Heart right ventricle (tissue), 16 donors: ENCODE data around the gene WDR59. TPM values are rescaled to one million over a fixed set of nuclear protein-coding genes. Genes with fewer than 3 reads are reported as not detected.

Source experiments
- ATAC-seq, 8 donors: fragments of 200-7000 bp; cut with Tn5 transposase; one replicate each; pipeline ENCODE4 v1.9.1; 2020; ENCODE audit warnings: mild to moderate bottlenecking in 8 of 8, moderate library complexity in 8 of 8, moderate number of reproducible peaks in 1 of 8
- DNase-seq, 2 donors: peaks; one replicate each; pipeline ENCODE4 v3.0.0-alpha.2; 2020
- H3K27ac ChIP-seq, 10 donors: fragments of 200-600 bp; sonication (generic) in 2 of 10; one replicate each; pipeline versions ENCODE4 v1.5.0 to v1.8.0; 2020 to 2022; ENCODE audit warnings: mild to moderate bottlenecking in 3 of 10
- H3K27me3 ChIP-seq, 7 donors: fragments of 200-600 bp; one replicate each; pipeline ENCODE4 v1.8.0; 2021 to 2022; ENCODE audit warnings: mild to moderate bottlenecking in 2 of 7
- H3K36me3 ChIP-seq, 9 donors: fragments of 200-600 bp; sonication (generic) in 1 of 9; one replicate each; pipeline versions ENCODE4 v1.5.0 to v1.8.0; 2020 to 2022; ENCODE audit warnings: mild to moderate bottlenecking in 2 of 9
- H3K4me1 ChIP-seq, 9 donors: fragments of 200-600 bp; sonication (generic) in 1 of 9; one replicate each; pipeline versions ENCODE4 v1.5.0 to v1.8.0; 2020 to 2022; ENCODE audit warnings: mild to moderate bottlenecking in 4 of 9
- H3K4me3 ChIP-seq, 10 donors: fragments of 200-600 bp; sonication (generic) in 2 of 10; one replicate each; pipeline versions ENCODE4 v1.5.0 to v1.8.0; 2020 to 2022; ENCODE audit warnings: mild to moderate bottlenecking in 7 of 10, moderate library complexity in 2 of 10
- H3K9me3 ChIP-seq, 11 donors: fragments of 200-600 bp in 10 of 11; sonication (generic) in 2 of 11; one replicate each; pipeline versions ENCODE4 v1.5.0 to v1.8.0; 2013 to 2022; ENCODE audit warnings: mild to moderate bottlenecking in 2 of 11, control low read depth in 1 of 11, moderate library complexity in 1 of 11
- WGBS, 2 donors: extraction: QIAGEN DNeasy Blood & Tissue Kit; methylation state at CpG; one replicate each; pipeline ENCODE4 v1.1.7; 2013; ENCODE audit warnings: inconsistent platforms in 1 of 2; 5-methylcytosine and 5-hydroxymethylcytosine counted together
- intact Hi-C, 10 donors: fragments of 100-400 bp; cut with DNase I; formaldehyde crosslinking; loops; one replicate each; pipeline versions ENCODE4 v1.11.1 to v1.14.2; 2022
- polyA plus RNA-seq, 2 donors: library from polyadenylated mRNA; stranded (reverse); fragments of 200-250 nt; gene quantifications; one replicate each; pipeline ENCODE4 v1.2.3, GENCODE V29; 2013
- total RNA-seq, 10 donors: library from RNA; stranded (reverse); fragmentation: NEBNext Ultra II Directional in 3 of 10; extraction: Animal tissue kit (Norgen Biotek cat#: 25700) in 3 of 10; gene quantifications; one replicate each; pipeline versions ENCODE4 v1.2.1 to v1.2.4, GENCODE V29; 2021 to 2023
- TF ChIP-seq, protein P1 (sequence below), 9 donors: fragments of 200-600 bp; sonication (generic) in 2 of 9; IDR thresholded peaks; one replicate each; pipeline versions ENCODE4 v1.5.0 to v1.8.0; 2021 to 2022; ENCODE audit warnings: antibody characterized with exemption in 9 of 9, mild to moderate bottlenecking in 5 of 9, moderate library complexity in 1 of 9
- donor health status: Arrhythmogenic right ventricular cardiomyopathy.
- donor health status: ischemic (EF 13 %, LVEDD 7.1; RV severe dilation, severe dysfunction).
- donor health status: healthy with polysubstance abuse.
- donor health status: DM: no; HTN: yes; CAD: no.
- donor health status: DM: no; HTN: no; CAD: no.
- donor health status: ischemic (EF 25% LVEDD 6.9; RV normal size, moderate dysfunction).
- donor health status: ischemic (EF 25% LVEDD 5.7; RV mildly dilated, moderate dysfunction).
- donor health status: healthy.
- donor health status: DM: yes; HTN: yes; CAD: no.
- donor health status: Ischemic cardiomyopathy.
- donor health status: ischemic (EF 35%, LVEDD 5.7; RV mildly dilated, moderate dysfunction).
- donor health status: nonischemic (EF 11% LVEDD 7.7; RV severe dilation, severe dysfunction).
- donor health status: DM: yes; HTN: yes; CAD: no.
- donor health status: PGD.
- donor health status: ischemic (EF 29% LVEDD 5.4; RV normal size, mild dysfunction).
- donor health status: nonischemic (EF 23%, LVEDD 6.1; RV moderate dilation, normal function).

The WDR59 gene
- total and polyA plus RNA-seq, 12 donors: 15.6 to 63.5 (median 40.9) TPM

GRCh38 chr16:74942566-74942965, 42.4 kb downstream of the WDR59 start:
- no peak overlapping the region for H3K4me3 ChIP-seq
- no peak for DNase-seq
- intact Hi-C loops: no loop called here
- no peak overlapping the region for H3K27ac ChIP-seq
- H3K9me3 ChIP-seq: no peaks in the 10 kb centered on the region
- H3K4me1 ChIP-seq: peaks cover 0 to 12% (median 5%) of the 10 kb centered on the region in 9 donors
- H3K36me3 ChIP-seq: peaks cover 0 to 97% (median 43%) of the 10 kb centered on the region in 9 donors
- no peak for ATAC-seq
- 86 to 93% methylated on average over 8 of the region's 8 CpGs for WGBS, 2 donors
- TF ChIP-seq, protein P1, sequence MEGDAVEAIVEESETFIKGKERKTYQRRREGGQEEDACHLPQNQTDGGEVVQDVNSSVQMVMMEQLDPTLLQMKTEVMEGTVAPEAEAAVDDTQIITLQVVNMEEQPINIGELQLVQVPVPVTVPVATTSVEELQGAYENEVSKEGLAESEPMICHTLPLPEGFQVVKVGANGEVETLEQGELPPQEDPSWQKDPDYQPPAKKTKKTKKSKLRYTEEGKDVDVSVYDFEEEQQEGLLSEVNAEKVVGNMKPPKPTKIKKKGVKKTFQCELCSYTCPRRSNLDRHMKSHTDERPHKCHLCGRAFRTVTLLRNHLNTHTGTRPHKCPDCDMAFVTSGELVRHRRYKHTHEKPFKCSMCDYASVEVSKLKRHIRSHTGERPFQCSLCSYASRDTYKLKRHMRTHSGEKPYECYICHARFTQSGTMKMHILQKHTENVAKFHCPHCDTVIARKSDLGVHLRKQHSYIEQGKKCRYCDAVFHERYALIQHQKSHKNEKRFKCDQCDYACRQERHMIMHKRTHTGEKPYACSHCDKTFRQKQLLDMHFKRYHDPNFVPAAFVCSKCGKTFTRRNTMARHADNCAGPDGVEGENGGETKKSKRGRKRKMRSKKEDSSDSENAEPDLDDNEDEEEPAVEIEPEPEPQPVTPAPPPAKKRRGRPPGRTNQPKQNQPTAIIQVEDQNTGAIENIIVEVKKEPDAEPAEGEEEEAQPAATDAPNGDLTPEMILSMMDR (IDR thresholded peaks at IDR 0.05): no peak
- H3K27me3 ChIP-seq: no peaks in the 10 kb centered on the region

GRCh38 chr16:74939688-74940087, 45.2 kb downstream of the WDR59 start:
- no peak overlapping the region for H3K27ac ChIP-seq
- intact Hi-C loops: loop anchor here in 1 of 10 donors (5.0 kb wide), 1 partner anchor 52 kb away; no protein-coding TSS in a partner anchor
- DNase-seq: no peak
- ATAC-seq: no peak
- TF ChIP-seq, protein P1 (IDR thresholded peaks at IDR 0.05): no peak
- no peak overlapping the region for H3K4me3 ChIP-seq
- no peaks in the 10 kb centered on the region for H3K27me3 ChIP-seq
- no peaks in the 10 kb centered on the region for H3K9me3 ChIP-seq
- H3K36me3 ChIP-seq: peaks cover 0 to 99% (median 36%) of the 10 kb centered on the region in 9 donors
- peaks cover 0 to 12% (median 9%) of the 10 kb centered on the region in 9 donors for H3K4me1 ChIP-seq

DNA sequence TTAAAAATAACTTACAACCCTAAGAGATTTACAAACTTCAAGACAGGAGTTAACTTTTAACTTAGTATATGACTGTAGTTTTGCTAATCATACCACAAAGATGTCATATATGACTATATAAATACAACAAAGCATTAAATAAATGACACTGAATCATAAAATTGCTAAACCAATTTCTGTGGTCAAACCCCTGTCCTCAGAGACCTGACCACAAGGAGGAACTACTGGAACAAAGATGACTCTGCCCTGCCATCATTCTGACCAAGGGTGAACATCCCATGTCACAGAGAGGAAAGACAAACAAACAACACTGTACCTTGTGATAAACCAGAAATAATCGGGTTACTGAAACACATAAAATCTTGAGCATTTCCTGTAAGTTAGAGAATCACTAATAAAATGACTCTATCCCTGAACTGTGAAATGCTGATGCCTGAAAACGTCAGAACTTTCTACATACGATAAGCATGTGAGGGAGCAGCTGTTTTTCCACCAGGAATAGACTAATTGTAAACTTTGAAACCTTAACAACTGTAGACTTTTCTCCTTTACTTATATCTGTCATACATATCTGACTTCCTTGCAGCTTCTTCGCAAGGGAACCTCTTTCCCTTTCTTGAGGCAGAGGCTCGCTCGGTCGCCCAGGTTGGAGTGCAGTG, 47.9 kb downstream of the WDR59 start:
- 85% methylated on average over 7 of the region's 7 CpGs for WGBS, 2 donors
- TF ChIP-seq, protein P1 (IDR thresholded peaks at IDR 0.05): no peak
- Histone ChIP-seq H3K4me3 (no peak overlapping the region), H3K27me3 (no peaks in the 10 kb centered on the region), H3K27ac (peak overlapping the region in 1 of 10 donors; percentile 3), H3K4me1 (peaks cover 0 to 9% (median 0%) of the 10 kb centered on the region in 9 donors), H3K9me3 (no peaks in the 10 kb centered on the region), H3K36me3 (peaks cover 0 to 99% (median 26%) of the 10 kb centered on the region in 9 donors)
- ATAC-seq (no peak), DNase-seq (no peak)
- intact Hi-C loops: loop anchor here in 1 of 10 donors (5.0 kb wide), 1 partner anchor 50 kb away; no protein-coding TSS in a partner anchor

- intact Hi-C loops: no loop called here
- Histone ChIP-seq H3K27me3 (no peaks in the 10 kb centered on the region), H3K4me1 (peaks cover 0 to under 1% (median 0%) of the 10 kb centered on the region in 9 donors), H3K27ac (no peak overlapping the region), H3K4me3 (no peak overlapping the region), H3K9me3 (no peaks in the 10 kb centered on the region), H3K36me3 (peaks cover 0 to 95% (median 7%) of the 10 kb centered on the region in 9 donors)
- ATAC-seq (no peak), DNase-seq (no peak)
- 89 to 99% methylated on average over 3 of the region's 3 CpGs for WGBS, 2 donors
- TF ChIP-seq, protein P1 (IDR thresholded peaks at IDR 0.05): no peak
Observed at GRCh38 chr16:74931445-74931844, 53.5 kb downstream of the WDR59 start.
